GM12878 (cell line): ENCODE data around the gene TACSTD2. TPM values are rescaled to one million over a fixed set of nuclear protein-coding genes. Genes with fewer than 3 reads are reported as not detected.

Source experiments
- ATAC-seq: fragments of 200-7000 bp; cut with Tn5 transposase; 3 replicates; pipeline ENCODE4 v1.9.1; 2020; ENCODE audit warnings: mild to moderate bottlenecking, moderate library complexity
- BruUV-seq: library from RNA; stranded (reverse); fragments of 400-500 nt; replicated peaks from 2 replicates; lab custom pipeline; 2021; lab: Mats Ljungman, UMichigan
- CTCF ChIA-PET: fragments of 300-600 bp; sonication (Branson Sonifier 250); formaldehyde crosslinking; extraction: SDS; loops from one replicate; lab custom pipeline; 2021; ENCODE audit warnings: inconsistent platforms; lab: Yijun Ruan, JAX
- POLR2A ChIA-PET: fragments of 350-600 bp; formaldehyde crosslinking; extraction: SDS; loops from one replicate; lab custom pipeline; 2021; ENCODE audit warnings: inconsistent platforms; lab: Charles Lee
- RAD21 ChIA-PET: fragments of 300-600 bp; sonication (Branson Sonifier 250); formaldehyde crosslinking; loops from one replicate; lab custom pipeline; 2023; ENCODE audit warnings: antibody characterized with exemption; ENCODE audit not compliant: unreplicated experiment; lab: Charles Lee
- SMC1A ChIA-PET: fragments of 300-600 bp; sonication (Branson Sonifier 250); formaldehyde crosslinking; loops from one replicate; lab custom pipeline; 2023; ENCODE audit not compliant: unreplicated experiment, uncharacterized antibody; lab: Charles Lee
- DNase-seq: peaks from one replicate; pipeline ENCODE4 v3.0.0-alpha.2; 2011; ENCODE audit warnings: low read depth, low spot score
- FAIRE-seq: peaks from 3 replicates; lab custom pipeline; 2011; peaks lifted over from hg19 to GRCh38; lab: Jason Lieb, UNC
- H2AFZ ChIP-seq: 2 replicates; pipeline ENCODE4 v1.6.0; 2011; ENCODE audit warnings: low read depth, low read length, control low read depth; ENCODE audit not compliant: control insufficient read depth
- H3K27ac ChIP-seq: 2 replicates; pipeline ENCODE4 v1.5.1; 2011; ENCODE audit warnings: control low read depth; ENCODE audit not compliant: control insufficient read depth, insufficient read depth
- H3K27me3 ChIP-seq, 2 experiments: replicated peaks in 1 of 2; 2 replicates each; pipeline versions ENCODE4 v1.6.0 to v1.6.1; 2011; ENCODE audit warnings: low read length in 1 of 2; ENCODE audit not compliant: control insufficient read depth in 2 of 2, insufficient read depth in 2 of 2
- H3K36me3 ChIP-seq, 2 experiments: 2 replicates each; pipeline ENCODE4 v1.5.1; 2011; ENCODE audit warnings: low read length in 1 of 2; ENCODE audit not compliant: control insufficient read depth in 2 of 2, insufficient read depth in 2 of 2
- H3K4me1 ChIP-seq: 2 replicates; pipeline ENCODE4 v1.6.1; 2011; ENCODE audit warnings: mild to moderate bottlenecking, low read length, moderate library complexity, mixed read lengths; ENCODE audit not compliant: control insufficient read depth, insufficient read depth
- H3K4me2 ChIP-seq: 2 replicates; pipeline ENCODE4 v1.6.0; 2011; ENCODE audit warnings: control low read depth; ENCODE audit not compliant: control insufficient read depth, insufficient read depth
- H3K4me3 ChIP-seq: fragments of 200-600 bp; sonication (generic); 2 replicates; pipeline ENCODE4 v1.5.1; 2016
- H3K79me2 ChIP-seq: 2 replicates; pipeline ENCODE4 v1.6.0; 2011; ENCODE audit warnings: low read length; ENCODE audit not compliant: control insufficient read depth, insufficient read depth
- H3K9ac ChIP-seq: 2 replicates; pipeline ENCODE4 v1.8.0; 2011; ENCODE audit warnings: low read length, control low read depth, mixed read lengths; ENCODE audit not compliant: control insufficient read depth, insufficient read depth
- H3K9me3 ChIP-seq: replicated peaks from 3 replicates; pipeline ENCODE4 v1.5.1; 2011; ENCODE audit warnings: mild to moderate bottlenecking, low read length; ENCODE audit not compliant: control insufficient read depth, insufficient read depth
- H4K20me1 ChIP-seq: 2 replicates; pipeline ENCODE4 v1.6.0; 2011; ENCODE audit not compliant: control insufficient read depth, insufficient read depth
- ASH2L ChIP-seq: fragments of 300-600, 200-600 bp; sonication (generic); IDR thresholded peaks from 2 replicates; pipeline ENCODE4 v1.6.1; 2017; ENCODE audit warnings: low read depth, mild to moderate bottlenecking, borderline replicate concordance
- BACH1 ChIP-seq: fragments of 450-650 bp; IDR thresholded peaks from 2 replicates; pipeline ENCODE4 v1.6.1; 2017; ENCODE audit warnings: mild to moderate bottlenecking, borderline replicate concordance
- BMI1 ChIP-seq: fragments of 450-650 bp; IDR thresholded peaks from 2 replicates; pipeline ENCODE4 v1.6.1; 2016; ENCODE audit warnings: mild to moderate bottlenecking, moderate library complexity, borderline replicate concordance
- CEBPB ChIP-seq, 2 experiments: fragments of 150-350 bp in 1 of 2; IDR thresholded peaks; 2 replicates each; pipeline ENCODE4 v1.6.1; 2012 to 2014; ENCODE audit warnings: low read depth in 2 of 2, low read length in 2 of 2, borderline replicate concordance in 1 of 2, inconsistent platforms in 1 of 2
- DPF2 ChIP-seq: fragments of 450-650 bp; IDR thresholded peaks from 2 replicates; pipeline ENCODE4 v1.6.1; 2017; ENCODE audit warnings: mild to moderate bottlenecking
- EGR1 ChIP-seq, 2 experiments: IDR thresholded peaks; 1 replicate in 1 of 2; 2 replicates in 1 of 2; pipeline ENCODE4 v1.6.1; 2011 to 2012; ENCODE audit warnings: low read depth in 2 of 2, low read length in 2 of 2, borderline replicate concordance in 1 of 2, mild to moderate bottlenecking in 1 of 2, moderate library complexity in 1 of 2
- ESRRA ChIP-seq: IDR thresholded peaks from 2 replicates; pipeline ENCODE4 v1.6.1; 2012; ENCODE audit warnings: mild to moderate bottlenecking, low read length, improper control_type of control experiment
- HDAC2 ChIP-seq: fragments of 200-600 bp; sonication (generic); IDR thresholded peaks from 2 replicates; pipeline ENCODE4 v1.6.1; 2017
- MYB ChIP-seq: fragments of 150-350 bp; IDR thresholded peaks from 2 replicates; pipeline ENCODE4 v1.6.1; 2014; ENCODE audit warnings: mild to moderate bottlenecking, low read depth, low read length, borderline replicate concordance
- NFIC ChIP-seq: IDR thresholded peaks from 2 replicates; pipeline ENCODE4 v1.6.1; 2012; ENCODE audit warnings: low read depth, mild to moderate bottlenecking, inconsistent platforms, low read length, moderate library complexity
- RB1 ChIP-seq: fragments of 450-650 bp; formaldehyde crosslinking; IDR thresholded peaks from 2 replicates; pipeline ENCODE4 v1.6.1; 2017; ENCODE audit warnings: mild to moderate bottlenecking, borderline replicate concordance
- RUNX3 ChIP-seq: IDR thresholded peaks from 2 replicates; pipeline ENCODE4 v1.6.1; 2012; ENCODE audit warnings: low read length, inconsistent platforms
- SMC3 ChIP-seq: IDR thresholded peaks from 2 replicates; pipeline ENCODE4 v1.6.1; 2011; ENCODE audit warnings: low read length, improper control_type of control experiment, borderline replicate concordance
- SREBF1 ChIP-seq: IDR thresholded peaks from 2 replicates; pipeline ENCODE4 v1.6.1; 2012; ENCODE audit warnings: mild to moderate bottlenecking, low read length
- SUZ12 ChIP-seq: fragments of 200-600 bp; sonication (generic); IDR thresholded peaks from one replicate; pipeline ENCODE4 v1.6.1; 2018; ENCODE audit warnings: antibody characterized with exemption, mild to moderate bottlenecking; ENCODE audit not compliant: unreplicated experiment
- TBL1XR1 ChIP-seq: IDR thresholded peaks from 2 replicates; pipeline ENCODE4 v1.6.1; 2012; ENCODE audit warnings: low read depth, low read length, improper control_type of control experiment
- ZNF622 ChIP-seq: fragments of 450-650 bp; IDR thresholded peaks from 2 replicates; pipeline ENCODE4 v1.6.1; 2017; ENCODE audit warnings: mild to moderate bottlenecking, inconsistent platforms
- ZSCAN29 ChIP-seq: fragments of 450-650 bp; IDR thresholded peaks from 2 replicates; pipeline ENCODE4 v1.6.1; 2017; ENCODE audit warnings: mild to moderate bottlenecking, moderate library complexity
- WGBS: methylation state at CpG from one replicate; pipeline ENCODE4 v1.1.6; 2016; ENCODE audit warnings: low lambda C conversion rate; ENCODE audit not compliant: insufficient replicate concordance, insufficient coverage; ENCODE audit errors: missing lambda C conversion rate; 5-methylcytosine and 5-hydroxymethylcytosine counted together
- in situ Hi-C: fragments of 300-500 bp; cut with MboI; formaldehyde crosslinking; loops from 9 replicates; pipeline ENCODE4 v1.14.3; 2018; ENCODE audit warnings: mixed read lengths
- intact Hi-C: fragments of 100-400 bp; cut with micrococcal nuclease; formaldehyde crosslinking; loops from one replicate; pipeline ENCODE4 v1.14.2; 2022; ENCODE audit not compliant: unreplicated experiment
- polyA plus RNA-seq, 11 experiments: library from polyadenylated mRNA; depleted of rRNA in 4 of 11; unstranded in 6 of 11; stranded (reverse) in 5 of 11; fragments of >200 nt; fragmentation: Nextera tagmentation in 4 of 11; fragmentation: Illumina TruSeq in 1 of 11; extraction: Ambion mirVana in 4 of 11; extraction: Trizol in 1 of 11; gene quantifications; 1 replicate in 1 of 11; 2 replicates in 10 of 11; pipeline versions ENCODE4 v1.2.1 to v1.2.3, GENCODE V29; 2011 to 2016; ENCODE audit warnings: inconsistent platforms in 2 of 11, missing spikeins in 2 of 11, low read depth in 1 of 11
- total RNA-seq, 4 experiments: library from RNA; depleted of rRNA in 3 of 4; stranded (reverse); fragments of >200 nt in 3 of 4; fragmentation: Illumina TruSeq in 1 of 4; extraction: Trizol in 1 of 4; gene quantifications; 2 replicates each; pipeline versions ENCODE4 v1.2.1 to v1.2.3, GENCODE V29; 2013 to 2021
- TF ChIP-seq, protein P1 (sequence below): IDR thresholded peaks from 2 replicates; pipeline ENCODE4 v1.6.1; 2012; ENCODE audit warnings: low read length, inconsistent platforms
- TF ChIP-seq, protein P2 (sequence below): fragments of 450-650 bp; IDR thresholded peaks from 2 replicates; pipeline ENCODE4 v1.6.1; 2017; ENCODE audit warnings: low read depth, mild to moderate bottlenecking, moderate library complexity

TACSTD2 gene
- total and polyA plus RNA-seq, 10 of the 15 experiments (the other 5 are each of a cell fraction or from before 2014, with no cell fraction given): 0.56 to 9.4 (median 3.7) TPM

DNA sequence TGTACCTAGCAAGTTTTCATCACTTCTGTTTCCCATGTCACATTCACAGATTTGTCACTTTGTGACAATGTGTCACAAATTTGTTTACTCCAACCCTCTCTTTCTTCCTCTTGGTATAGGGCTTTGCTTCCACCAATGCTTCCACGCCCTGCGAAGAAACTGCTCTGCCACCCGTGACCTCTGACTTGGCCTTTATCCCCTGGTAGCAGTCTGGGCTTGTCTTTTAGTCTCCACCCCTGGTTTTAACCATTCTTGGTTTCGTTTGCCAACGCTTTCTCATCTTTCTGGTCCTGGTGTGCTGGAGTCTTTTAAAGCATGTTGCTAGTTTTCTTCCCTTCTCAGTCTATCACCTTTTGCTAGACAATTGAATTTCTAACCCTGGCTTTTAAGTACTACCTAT lies 8.1 kb downstream of the TACSTD2 start (continued):
- no peak for TF ChIP-seq CEBPB (IDR thresholded peaks at IDR 0.05; ENCODE audit: borderline replicate concordance in 1 of 2, low read depth in 2 of 2, low read length in 2 of 2)
- TF ChIP-seq, all 136 proteins: peak for 4

DNA sequence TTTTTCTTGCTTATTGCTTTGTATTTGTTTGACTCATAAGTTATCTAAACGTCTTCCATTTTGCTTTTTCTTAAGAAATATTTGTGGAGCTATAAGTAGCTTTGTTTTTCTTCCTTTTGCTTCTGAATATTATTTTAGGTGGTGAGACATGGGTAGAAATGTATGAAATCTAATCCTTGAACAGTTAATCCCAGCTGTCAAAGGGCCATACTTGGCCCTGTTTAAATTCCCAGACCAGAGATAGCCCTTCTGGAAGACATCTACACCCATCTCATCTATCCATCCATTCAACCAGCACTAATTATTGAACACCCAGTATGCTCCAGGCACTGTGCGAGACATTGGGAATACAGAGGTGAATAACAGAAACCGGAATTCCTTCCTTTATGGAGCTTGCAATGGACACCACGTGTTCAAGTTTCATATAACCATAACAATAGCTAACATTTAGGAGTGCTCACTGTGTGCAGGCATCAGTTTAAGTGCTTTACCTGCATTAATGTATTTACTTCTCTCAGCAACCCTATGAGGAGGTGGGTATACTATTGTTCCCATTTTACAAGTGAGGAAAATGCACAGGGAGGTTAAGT lies 8.7 kb downstream of the TACSTD2 start:
- ChIA-PET RAD21 (interaction anchor here (0.6 to 1.7 kb wide), 4 partner anchors 22 to 84 kb away, joined by 3 to 8 read pairs (median 5); partner anchors contain the start of gene OMA1), SMC1A (interaction anchor here (0.9 to 2.3 kb wide), 6 partner anchors 8 to 67 kb away, joined by 3 to 9 read pairs (median 4); partner anchors contain the start of gene OMA1), CTCF (interaction anchor here (0.9 to 2.7 kb wide), 4 partner anchors 21 to 1191 kb away, joined by 3 to 13 read pairs (median 4); partner anchors contain the start of gene OMA1), POLR2A (interaction anchor here (1.5 kb wide), 1 partner anchor 16 kb away, joined by 3 read pairs; no protein-coding TSS in a partner anchor)
- ATAC-seq: no peak
- 27% methylated on average over 4 of the region's 4 CpGs for WGBS
- BruUV-seq: no TSS peak
- no peaks in the 10 kb centered on the region for H3K79me2 ChIP-seq
- H3K36me3 ChIP-seq: no peaks in the 10 kb centered on the region
- no peak overlapping the region for H3K27ac ChIP-seq
- FAIRE-seq: no peak
- in situ Hi-C loops: loop anchor here (25.0 kb wide), 1 partner anchor 1731 kb away; no protein-coding TSS in a partner anchor
- H3K9me3 ChIP-seq: no peaks in the 10 kb centered on the region
- H4K20me1 ChIP-seq: no peaks in the 10 kb centered on the region
- H2AFZ ChIP-seq: no peak overlapping the region
- H3K4me2 ChIP-seq: no peak overlapping the region
- no peaks in the 10 kb centered on the region for H3K27me3 ChIP-seq
- no peak overlapping the region for H3K4me3 ChIP-seq
- DNase-seq: no peak
- intact Hi-C loops: no loop called here
- TF ChIP-seq RUNX3 (no peak), BACH1 (no peak), RB1 (no peak), BMI1 (no peak), HDAC2 (no peak), DPF2 (no peak), TBL1XR1 (no peak), SUZ12 (no peak), NFIC (no peak), SREBF1 (no peak), SMC3 (no peak), ESRRA (no peak), EGR1 (IDR thresholded peaks at IDR 0.05; ENCODE audit: borderline replicate concordance in 1 of 2, low read depth in 2 of 2, low read length in 2 of 2) (no peak), ASH2L (no peak), MYB (no peak), ZNF622 (no peak), ZSCAN29 (no peak)
- TF ChIP-seq, protein P1, sequence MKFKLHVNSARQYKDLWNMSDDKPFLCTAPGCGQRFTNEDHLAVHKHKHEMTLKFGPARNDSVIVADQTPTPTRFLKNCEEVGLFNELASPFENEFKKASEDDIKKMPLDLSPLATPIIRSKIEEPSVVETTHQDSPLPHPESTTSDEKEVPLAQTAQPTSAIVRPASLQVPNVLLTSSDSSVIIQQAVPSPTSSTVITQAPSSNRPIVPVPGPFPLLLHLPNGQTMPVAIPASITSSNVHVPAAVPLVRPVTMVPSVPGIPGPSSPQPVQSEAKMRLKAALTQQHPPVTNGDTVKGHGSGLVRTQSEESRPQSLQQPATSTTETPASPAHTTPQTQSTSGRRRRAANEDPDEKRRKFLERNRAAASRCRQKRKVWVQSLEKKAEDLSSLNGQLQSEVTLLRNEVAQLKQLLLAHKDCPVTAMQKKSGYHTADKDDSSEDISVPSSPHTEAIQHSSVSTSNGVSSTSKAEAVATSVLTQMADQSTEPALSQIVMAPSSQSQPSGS: no peak
- TF ChIP-seq, protein P2, sequence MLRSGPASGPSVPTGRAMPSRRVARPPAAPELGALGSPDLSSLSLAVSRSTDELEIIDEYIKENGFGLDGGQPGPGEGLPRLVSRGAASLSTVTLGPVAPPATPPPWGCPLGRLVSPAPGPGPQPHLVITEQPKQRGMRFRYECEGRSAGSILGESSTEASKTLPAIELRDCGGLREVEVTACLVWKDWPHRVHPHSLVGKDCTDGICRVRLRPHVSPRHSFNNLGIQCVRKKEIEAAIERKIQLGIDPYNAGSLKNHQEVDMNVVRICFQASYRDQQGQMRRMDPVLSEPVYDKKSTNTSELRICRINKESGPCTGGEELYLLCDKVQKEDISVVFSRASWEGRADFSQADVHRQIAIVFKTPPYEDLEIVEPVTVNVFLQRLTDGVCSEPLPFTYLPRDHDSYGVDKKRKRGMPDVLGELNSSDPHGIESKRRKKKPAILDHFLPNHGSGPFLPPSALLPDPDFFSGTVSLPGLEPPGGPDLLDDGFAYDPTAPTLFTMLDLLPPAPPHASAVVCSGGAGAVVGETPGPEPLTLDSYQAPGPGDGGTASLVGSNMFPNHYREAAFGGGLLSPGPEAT: no peak
- H3K4me1 ChIP-seq: peaks cover 14% of the 10 kb centered on the region
- H3K9ac ChIP-seq: no peak overlapping the region
